Ovary (tissue), 9 donors: ENCODE data around the gene CD300C. TPM values are rescaled to one million over a fixed set of nuclear protein-coding genes. Genes with fewer than 3 reads are reported as not detected.
"Not testable (repeated sequence)": the region's sequence is repeated elsewhere in the genome, so short reads cannot be mapped to it uniquely, and the experiment has no call there.

Experiments
- DNase-seq, 5 donors: peaks; one replicate each; pipeline ENCODE4 v3.0.0-alpha.2; 2019 to 2020
- H3K27ac ChIP-seq, 2 donors: fragments of 200-600 bp; one replicate each; pipeline versions ENCODE4 v1.5.1 to v1.8.0; 2019 to 2022
- H3K27me3 ChIP-seq: fragments of 200-600 bp; one replicate; pipeline ENCODE4 v1.8.0; 2022
- H3K36me3 ChIP-seq: fragments of 200-600 bp; sonication (generic); one replicate; pipeline ENCODE4 v1.5.1; 2019
- H3K4me1 ChIP-seq: one replicate; pipeline ENCODE4 v1.8.1; 2013; ENCODE audit warnings: mild to moderate bottlenecking, moderate library complexity; ENCODE audit not compliant: insufficient read depth
- H3K4me3 ChIP-seq: fragments of 200-600 bp; sonication (generic); one replicate; pipeline ENCODE4 v1.5.1; 2017
- H3K9me3 ChIP-seq, 2 donors: fragments of 200-600 bp in 1 of 2; sonication (generic) in 1 of 2; one replicate each; pipeline versions ENCODE4 v1.5.1 to v1.8.1; 2013 to 2019; ENCODE audit warnings: mild to moderate bottlenecking in 1 of 2, moderate library complexity in 1 of 2
- CTCF ChIP-seq, 3 donors: fragments of 450-650 bp in 2 of 3; fragments of 200-600 bp in 1 of 3; IDR thresholded peaks; one replicate each; pipeline versions ENCODE4 v1.5.1 to v1.8.0; 2016 to 2022; ENCODE audit warnings: antibody characterized with exemption in 3 of 3, mild to moderate bottlenecking in 1 of 3
- EP300 ChIP-seq: sonication (generic); formaldehyde crosslinking; IDR thresholded peaks from one replicate; pipeline ENCODE4 v1.6.1; 2017; ENCODE audit warnings: antibody characterized with exemption
- POLR2A ChIP-seq: fragments of 450-650 bp; IDR thresholded peaks from one replicate; pipeline ENCODE4 v1.6.1; 2017; ENCODE audit warnings: antibody characterized with exemption, mild to moderate bottlenecking, moderate library complexity
- WGBS, 3 donors: extraction: QIAGEN DNeasy Blood & Tissue Kit in 1 of 3; methylation state at CpG; one replicate each; pipeline versions ENCODE4 v1.1.5 to v1.1.7; 2013 to 2017; 5-methylcytosine and 5-hydroxymethylcytosine counted together
- intact Hi-C, 4 donors: fragments of 100-400 bp; cut with DNase I; formaldehyde crosslinking; loops; one replicate each; pipeline versions ENCODE4 v1.11.0 to v1.15.1; 2022 to 2023
- polyA plus RNA-seq, 2 donors: library from polyadenylated mRNA; stranded (reverse); fragments of 200-250 nt in 1 of 2; fragments of 350-450 nt in 1 of 2; fragmentation: Illumina TruSeq in 1 of 2; extraction: RNeasy Lipid Tissue Mini Kit (QIAGEN cat#74804) in 1 of 2; gene quantifications; one replicate each; pipeline ENCODE4 v1.2.3, GENCODE V29; 2013 to 2014
- total RNA-seq, 7 donors: library from RNA; depleted of rRNA in 2 of 7; stranded (reverse); fragments of >200 nt in 2 of 7; fragmentation: NEBNext Ultra II Directional in 3 of 7; extraction: Animal tissue kit (Norgen Biotek cat#: 25700) in 3 of 7; gene quantifications; one replicate each; pipeline versions ENCODE4 v1.1.0 to v1.2.4, GENCODE V29; 2016 to 2023
- donor health status: DM: no; HTN: no; CAD: no; lungs with moderate emphysema.
- donor health status: DM: no; HTN: no; CAD: no.
- donor health status: Bipolar disorder and iron deficiency.
- donor health status: DM: yes; HTN: yes; CAD: no.
- donor health status: DM: no; HTN: no; CAD: no.
- donor health status: DM: yes; HTN: yes; CAD: no.

CD300C gene
- total and polyA plus RNA-seq, 9 donors: 0.18 to 1.6 (median 0.46) TPM; not detected in 1

DNA sequence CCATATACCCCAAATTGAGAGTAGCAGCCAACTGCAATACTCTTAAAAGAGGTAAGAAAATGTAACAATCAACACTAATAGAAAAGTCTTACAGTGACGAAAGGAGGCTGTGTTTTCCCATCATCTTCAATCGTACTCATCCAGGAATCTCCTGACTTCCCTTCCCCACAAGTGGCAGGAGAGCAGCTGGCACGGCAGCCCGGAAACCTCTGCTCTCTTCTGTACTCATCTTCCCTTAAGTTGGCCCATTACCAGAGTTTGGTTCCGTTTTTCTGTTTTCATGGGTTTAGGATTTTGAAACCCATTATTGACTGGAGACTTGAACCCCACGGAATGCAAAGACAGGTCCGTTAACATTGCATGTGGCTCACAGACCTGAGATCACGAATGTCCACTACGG lies 33.1 kb upstream of the CD300C start:
- Histone ChIP-seq H3K27me3 (no peaks in the 10 kb centered on the region), H3K4me3 (no peak overlapping the region)
- WGBS, 3 donors: 77 to 79% (median 79%) methylated on average over 9 of the region's 9 CpGs

GRCh38 chr17:74574489-74575142 lies 28.7 kb upstream of the CD300C start:
- intact Hi-C loops: no loop called here
- WGBS, 3 donors: 55 to 57% (median 56%) methylated on average over 5 of the region's 5 CpGs
- H3K27ac ChIP-seq: no peak overlapping the region
- H3K27me3 ChIP-seq: no peaks in the 10 kb centered on the region
- no peaks in the 10 kb centered on the region for H3K9me3 ChIP-seq
- no peak for DNase-seq
- H3K4me3 ChIP-seq: no peak overlapping the region
- H3K36me3 ChIP-seq: no peaks in the 10 kb centered on the region
- TF ChIP-seq CTCF (IDR thresholded peaks at IDR 0.05) (no peak), POLR2A (no peak), EP300 (no peak)
- no peaks in the 10 kb centered on the region for H3K4me1 ChIP-seq

More for the DNA sequence above, 33.1 kb upstream of the CD300C start:
- Histone ChIP-seq H3K4me1 (no peaks in the 10 kb centered on the region), H3K36me3 (no peaks in the 10 kb centered on the region), H3K9me3 (no peaks in the 10 kb centered on the region), H3K27ac (no peak overlapping the region)
- DNase-seq: no peak
- intact Hi-C loops: no loop called here
- TF ChIP-seq EP300: no peak
- no peak for TF ChIP-seq CTCF (IDR thresholded peaks at IDR 0.05)
- no peak for TF ChIP-seq POLR2A

DNA sequence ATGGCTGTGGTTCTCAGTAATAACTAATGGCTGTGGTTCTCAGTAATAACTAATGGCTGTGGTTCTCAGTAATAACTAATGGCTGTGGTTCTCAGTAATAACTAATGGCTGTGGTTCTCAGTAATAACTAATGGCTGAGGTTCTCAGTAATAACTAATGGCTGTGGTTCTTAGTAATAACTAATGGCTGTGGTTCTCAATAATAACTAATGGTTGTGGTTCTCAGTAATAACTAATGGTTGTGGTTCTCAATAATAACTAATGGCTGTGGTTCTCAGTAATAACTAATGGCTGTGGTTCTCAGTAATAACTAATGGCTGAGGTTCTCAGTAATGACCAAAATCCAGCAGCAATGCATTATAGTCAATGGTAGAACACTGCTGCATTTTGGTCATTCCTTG lies 27.7 kb upstream of the CD300C start:
- H3K4me1 ChIP-seq, DNase-seq, H3K27ac ChIP-seq, H3K27me3 ChIP-seq, H3K4me3 ChIP-seq, H3K9me3 ChIP-seq, intact Hi-C loops, H3K36me3 ChIP-seq: not testable (repeated sequence)

- WGBS, 3 donors: 67 to 95% (median 79%) methylated on average over 3 of the region's 3 CpGs
- no peak overlapping the region for H3K27ac ChIP-seq
- TF ChIP-seq CTCF (IDR thresholded peaks at IDR 0.05): no peak
- no peak for TF ChIP-seq POLR2A
- TF ChIP-seq EP300: no peak
- DNase-seq: no peak
- no peaks in the 10 kb centered on the region for H3K36me3 ChIP-seq
- no peaks in the 10 kb centered on the region for H3K27me3 ChIP-seq
- no peaks in the 10 kb centered on the region for H3K9me3 ChIP-seq
- H3K4me3 ChIP-seq: no peak overlapping the region
- no peaks in the 10 kb centered on the region for H3K4me1 ChIP-seq
- intact Hi-C loops: no loop called here
Observed at GRCh38 chr17:74573169-74573568, 27.3 kb upstream of the CD300C start.

DNA sequence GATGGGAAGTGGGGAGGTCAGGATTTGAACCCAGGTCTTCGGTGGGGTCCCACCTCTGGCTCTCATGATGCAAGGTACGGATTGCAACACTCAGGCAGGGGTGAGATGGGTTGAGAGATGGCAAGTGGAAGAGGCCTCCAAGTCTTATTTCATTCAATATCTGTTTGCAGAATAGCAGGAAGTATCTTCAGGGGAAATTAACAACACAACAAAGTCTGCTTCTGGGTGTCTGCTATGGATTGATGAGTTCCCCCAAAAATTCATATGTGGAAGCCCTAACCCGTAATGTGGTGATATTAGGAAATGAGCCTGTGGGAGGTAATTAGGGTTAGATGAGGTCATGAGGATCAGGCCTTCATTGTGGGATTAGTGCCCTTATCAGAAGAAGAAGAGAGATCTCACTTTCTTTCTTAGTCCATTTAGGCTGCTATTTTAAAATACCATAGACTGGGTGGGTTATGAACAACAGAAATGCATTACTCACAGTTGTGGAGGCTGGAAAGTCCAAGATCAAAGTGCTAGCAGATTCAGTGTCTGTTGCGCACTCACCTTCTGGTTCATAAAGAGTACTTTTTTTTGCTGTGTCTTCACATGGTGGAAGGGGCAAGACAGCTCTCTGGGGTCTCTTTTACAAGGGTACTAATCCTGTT lies 25.8 kb upstream of the CD300C start:
- no peaks in the 10 kb centered on the region for H3K36me3 ChIP-seq
- intact Hi-C loops: no loop called here
- WGBS, 3 donors: 80 to 88% (median 82%) methylated on average over 4 of the region's 4 CpGs
- H3K9me3 ChIP-seq: no peaks in the 10 kb centered on the region
- H3K27ac ChIP-seq: no peak overlapping the region
- TF ChIP-seq POLR2A: no peak
- TF ChIP-seq CTCF (IDR thresholded peaks at IDR 0.05): no peak
- TF ChIP-seq EP300: no peak
- H3K4me1 ChIP-seq: no peaks in the 10 kb centered on the region
- no peak for DNase-seq
- H3K4me3 ChIP-seq: no peak overlapping the region
- no peaks in the 10 kb centered on the region for H3K27me3 ChIP-seq
